ENCODE measurements around the gene EXD3. TPM values are rescaled to one million over a fixed set of nuclear protein-coding genes. Genes with fewer than 3 reads are reported as not detected.
"Not testable (repeated sequence)": the region's sequence is repeated elsewhere in the genome, so short reads cannot be mapped to it uniquely, and the experiment has no call there.

The EXD3 gene
- total RNA-seq, 8 experiments from 2014 or later = 3.2 to 14.8 (median 9.6) TPM

- 38 to 79% (median 70%) methylated on average over 2 to 7 of the region's 7 CpGs for WGBS, 10 experiments
- in situ Hi-C loops (cut with MboI; ENCODE audit: low pct_unique_long_range_greater_than_20kb in 2 of 9, low sequenced_read_pairs in 9 of 9, unreplicated experiment in 9 of 9) = no loop called here
- no peak overlapping the region for H3K27ac ChIP-seq
Observed at GRCh38 chr9:137339045-137339907, 83.7 kb downstream of the EXD3 start.

GRCh38 chr9:137336735-137337134 is 86.2 kb downstream of the EXD3 start:
- in situ Hi-C loops (cut with MboI; ENCODE audit: low pct_unique_long_range_greater_than_20kb in 2 of 9, low sequenced_read_pairs in 9 of 9, unreplicated experiment in 9 of 9) = no loop called here
- whole genome bisulfite sequencing, 10 experiments = 63 to 94% (median 80%) methylated on average over 1 to 2 of the region's 2 CpGs

More at GRCh38 chr9:137339045-137339907, 83.7 kb downstream of the EXD3 start:
- H3K4me1 ChIP-seq (replicated peaks in 1 of 2) = no peaks in the 10 kb centered on the region
- no peak overlapping the region for H3K4me3 ChIP-seq
- ATAC-seq (replicated peaks in 6 of 8) = no peak

GRCh38 chr9:137333016-137333671 is 89.8 kb downstream of the EXD3 start:
- H3K27ac ChIP-seq = no peak overlapping the region
- no peak overlapping the region for H3K4me3 ChIP-seq
- WGBS, 10 experiments = 36 to 84% (median 60%) methylated on average over 4 to 15 of the region's 21 CpGs; no CpG with 5 or more reads in 1 of the 10 experiments
- ATAC-seq (replicated peaks in 6 of 8) = peak in 5 of 8 experiments; percentile 42 to 100 (median 69)
- H3K4me1 ChIP-seq (replicated peaks in 1 of 2) = no peaks in the 10 kb centered on the region
- in situ Hi-C loops (cut with MboI; ENCODE audit: low pct_unique_long_range_greater_than_20kb in 2 of 9, low sequenced_read_pairs in 9 of 9, unreplicated experiment in 9 of 9) = no loop called here

More at GRCh38 chr9:137336735-137337134, 86.2 kb downstream of the EXD3 start:
- ATAC-seq (replicated peaks in 6 of 8) = no peak
- no peak overlapping the region for H3K27ac ChIP-seq
- H3K4me1 ChIP-seq (replicated peaks in 1 of 2) = no peaks in the 10 kb centered on the region
- H3K4me3 ChIP-seq = no peak overlapping the region

- H3K27ac ChIP-seq = no peak overlapping the region
- ATAC-seq (replicated peaks in 6 of 8) = no peak
- in situ Hi-C loops (cut with MboI; ENCODE audit: low pct_unique_long_range_greater_than_20kb in 2 of 9, low sequenced_read_pairs in 9 of 9, unreplicated experiment in 9 of 9) = no loop called here
- no peaks in the 10 kb centered on the region for H3K4me1 ChIP-seq (replicated peaks in 1 of 2)
- 71 to 100% (median 90%) methylated on average over 4 to 6 of the region's 9 CpGs; no CpG with 5 or more reads in 1 of the 10 experiments for WGBS, 10 experiments
- no peak overlapping the region for H3K4me3 ChIP-seq
Observed at GRCh38 chr9:137331929-137332328, 91.0 kb downstream of the EXD3 start.

DNA sequence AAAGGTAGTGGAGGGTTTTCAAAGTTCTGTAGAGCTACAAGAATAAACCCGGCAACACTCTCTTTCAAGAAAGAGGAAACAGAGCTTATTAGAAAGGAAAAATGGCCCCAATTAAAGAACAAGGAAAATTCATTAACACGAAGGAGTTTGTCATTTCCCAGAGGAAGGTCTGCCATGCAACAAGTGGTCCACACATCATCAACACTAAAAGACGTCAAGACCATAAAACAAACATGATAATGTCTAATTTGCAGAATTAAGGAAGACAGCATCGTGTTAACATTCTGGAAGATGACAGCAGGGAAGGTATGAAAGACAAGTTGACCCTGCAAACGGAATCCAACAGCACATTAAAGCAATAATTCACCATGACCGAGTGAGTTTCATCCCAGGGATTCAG is 92.3 kb downstream of the EXD3 start:
- in situ Hi-C loops (cut with MboI; ENCODE audit: low pct_unique_long_range_greater_than_20kb in 2 of 9, low sequenced_read_pairs in 9 of 9, unreplicated experiment in 9 of 9) = no loop called here
- no peak for ATAC-seq (replicated peaks in 6 of 8)

GRCh38 chr9:137329590-137329989 is 93.4 kb downstream of the EXD3 start:
- H3K27ac ChIP-seq; H3K4me1 ChIP-seq (replicated peaks in 1 of 2); ATAC-seq (replicated peaks in 6 of 8); H3K4me3 ChIP-seq; in situ Hi-C loops (cut with MboI; ENCODE audit: low pct_unique_long_range_greater_than_20kb in 2 of 9, low sequenced_read_pairs in 9 of 9, unreplicated experiment in 9 of 9): not testable (repeated sequence)
- WGBS, 10 experiments = 89% methylated on average over 6 of the region's 26 CpGs; no CpG with 5 or more reads in 9 of the 10 experiments

More for the DNA sequence above, 92.3 kb downstream of the EXD3 start:
- 22 to 88% (median 83%) methylated on average over 2 to 6 of the region's 6 CpGs; no CpG with 5 or more reads in 1 of the 10 experiments for WGBS, 10 experiments
- no peak overlapping the region for H3K4me3 ChIP-seq
- no peak overlapping the region for H3K27ac ChIP-seq
- H3K4me1 ChIP-seq (replicated peaks in 1 of 2) = no peaks in the 10 kb centered on the region

DNA sequence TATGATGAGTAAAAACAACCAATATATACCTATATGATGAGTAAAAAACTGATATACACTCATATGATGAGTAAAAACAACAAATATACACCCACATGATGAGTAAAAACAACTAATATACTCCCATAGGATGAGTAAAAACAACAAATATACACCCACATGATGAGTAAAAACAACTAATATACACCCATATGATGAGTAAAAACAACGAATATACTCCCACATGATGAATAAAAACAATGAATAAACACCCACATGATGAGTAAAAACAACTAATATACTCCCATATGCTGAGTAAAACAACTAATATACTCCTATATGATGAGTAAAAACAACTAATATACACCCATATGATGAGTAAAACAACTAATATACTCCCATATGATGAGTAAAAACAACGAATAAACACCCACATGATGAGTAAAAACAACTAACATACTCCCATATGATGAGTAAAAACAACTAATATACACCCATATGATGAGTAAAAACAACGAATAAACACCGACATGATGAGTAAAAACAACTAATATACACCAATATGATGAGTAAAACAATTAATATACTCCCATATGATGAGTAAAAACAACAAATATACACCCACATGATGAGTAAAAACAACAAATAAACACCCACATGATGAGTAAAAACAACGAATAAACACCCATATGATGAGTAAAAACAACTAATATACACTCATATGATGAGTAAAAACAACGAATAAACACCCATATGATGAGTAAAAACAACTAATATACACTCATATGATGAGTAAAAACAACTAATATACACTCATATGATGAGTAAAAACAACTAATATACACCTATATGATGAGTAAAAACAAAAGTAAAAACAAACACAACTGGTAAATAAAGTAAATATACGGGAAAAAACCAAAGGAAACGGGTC is 95.1 kb downstream of the EXD3 start:
- 43 to 78% (median 55%) methylated on average over 3 to 8 of the region's 8 CpGs for WGBS, 10 experiments
- H3K27ac ChIP-seq; H3K4me1 ChIP-seq (replicated peaks in 1 of 2); ATAC-seq (replicated peaks in 6 of 8); in situ Hi-C loops (cut with MboI; ENCODE audit: low pct_unique_long_range_greater_than_20kb in 2 of 9, low sequenced_read_pairs in 9 of 9, unreplicated experiment in 9 of 9); H3K4me3 ChIP-seq: not testable (repeated sequence)

DNA sequence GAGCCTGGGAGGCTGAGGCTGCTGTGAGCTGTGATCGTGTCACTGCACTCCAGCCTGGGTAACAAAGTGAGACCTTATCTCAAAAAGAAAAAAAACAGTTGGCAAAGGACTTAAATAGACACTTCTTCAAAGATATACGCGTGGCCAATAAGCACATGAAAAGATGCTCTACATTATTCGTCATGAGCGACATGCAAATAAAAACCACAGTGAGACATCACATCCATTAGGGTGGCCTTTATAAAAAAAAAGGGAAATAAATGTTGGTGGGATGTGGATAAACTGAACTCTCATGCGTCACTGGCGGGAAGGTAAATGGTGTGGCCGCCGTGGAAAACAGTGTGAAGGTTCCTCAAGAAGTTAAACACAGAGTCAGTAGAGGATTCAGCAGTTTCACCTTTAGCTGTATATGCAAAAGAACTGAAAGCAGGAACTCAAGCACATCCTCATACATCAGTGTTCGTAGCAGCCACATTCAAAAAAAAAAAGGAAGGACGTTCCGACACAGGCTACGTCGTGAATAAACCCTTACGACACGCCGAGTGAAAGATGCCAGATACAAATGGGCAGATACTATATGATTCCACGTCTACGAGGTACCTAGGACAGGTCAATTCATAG is 96.4 kb downstream of the EXD3 start:
- no peak for ATAC-seq (replicated peaks in 6 of 8)
- H3K4me3 ChIP-seq = no peak overlapping the region
- H3K27ac ChIP-seq = no peak overlapping the region
- in situ Hi-C loops (cut with MboI; ENCODE audit: low pct_unique_long_range_greater_than_20kb in 2 of 9, low sequenced_read_pairs in 9 of 9, unreplicated experiment in 9 of 9) = no loop called here
- H3K4me1 ChIP-seq (replicated peaks in 1 of 2) = no peaks in the 10 kb centered on the region
- 40 to 91% (median 86%) methylated on average over 1 to 17 of the region's 19 CpGs; no CpG with 5 or more reads in 1 of the 10 experiments for WGBS, 10 experiments

- Histone ChIP-seq H3K4me3 (no peak overlapping the region), H3K27ac (no peak overlapping the region), H3K4me1 (replicated peaks in 1 of 2) (peaks cover 3 to 6% of the 10 kb centered on the region in 2 donors)
- WGBS, 10 experiments = 82 to 94% (median 88%) methylated on average over 2 to 11 of the region's 12 CpGs; no CpG with 5 or more reads in 2 of the 10 experiments
- no peak for ATAC-seq (replicated peaks in 6 of 8)
- in situ Hi-C loops (cut with MboI; ENCODE audit: low pct_unique_long_range_greater_than_20kb in 2 of 9, low sequenced_read_pairs in 9 of 9, unreplicated experiment in 9 of 9) = no loop called here
Observed at GRCh38 chr9:137325799-137326198, 97.2 kb downstream of the EXD3 start.

- Histone ChIP-seq H3K4me1 (replicated peaks in 1 of 2) (peaks cover 10 to 13% of the 10 kb centered on the region in 2 donors), H3K4me3 (no peak overlapping the region), H3K27ac (no peak overlapping the region)
- WGBS, 10 experiments = 0 to 93% (median 88%) methylated on average over 1 to 7 of the region's 10 CpGs; no CpG with 5 or more reads in 4 of the 10 experiments
- in situ Hi-C loops (cut with MboI; ENCODE audit: low pct_unique_long_range_greater_than_20kb in 2 of 9, low sequenced_read_pairs in 9 of 9, unreplicated experiment in 9 of 9) = no loop called here
- no peak for ATAC-seq (replicated peaks in 6 of 8)
Observed at GRCh38 chr9:137325124-137325523, 97.8 kb downstream of the EXD3 start.

DNA sequence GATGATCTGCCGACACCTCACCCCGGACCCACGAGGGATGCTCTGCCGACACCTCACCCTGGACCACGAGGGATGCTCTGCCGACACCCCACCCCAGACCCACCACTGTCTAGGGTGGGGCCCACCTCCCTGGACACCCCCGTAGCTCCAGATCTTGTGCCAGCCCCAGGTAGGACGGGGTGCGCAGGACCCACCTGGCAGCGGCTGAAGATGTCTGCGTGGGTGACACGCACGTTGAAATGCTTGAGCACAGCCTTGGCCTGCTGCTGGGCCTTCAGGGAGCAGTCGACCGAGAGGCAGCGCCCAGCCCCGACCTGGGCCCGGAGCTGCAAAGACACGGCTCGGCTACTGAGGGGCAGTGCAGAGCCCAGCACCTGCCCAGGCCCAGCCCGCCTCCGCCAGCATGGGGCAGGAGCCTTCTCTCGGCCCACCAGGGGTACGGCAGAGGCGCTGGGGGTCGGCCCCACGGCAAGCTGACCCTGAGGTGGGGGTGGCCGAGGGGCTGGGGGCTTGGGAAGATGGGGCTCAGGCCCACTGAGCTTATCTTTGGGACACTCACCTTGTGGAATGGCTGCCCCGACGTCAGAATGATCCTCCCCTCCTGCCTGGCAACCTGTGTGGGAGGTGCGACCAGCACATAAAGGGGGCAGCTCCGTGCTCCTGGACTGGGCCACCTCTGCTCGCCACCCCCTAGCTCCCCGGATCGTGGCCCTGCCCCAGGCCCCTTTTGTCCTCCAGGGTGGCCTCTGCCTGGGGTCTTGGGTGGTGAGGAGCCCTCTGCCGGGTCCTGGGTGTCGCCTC is 99.2 kb downstream of the EXD3 start:
- Histone ChIP-seq H3K27ac (no peak overlapping the region), H3K4me1 (replicated peaks in 1 of 2) (peaks cover 15 to 18% of the 10 kb centered on the region in 2 donors), H3K4me3 (no peak overlapping the region)
- 50 to 100% (median 96%) methylated on average over 1 to 2 of the region's 37 CpGs; no CpG with 5 or more reads in 4 of the 10 experiments for WGBS, 10 experiments
- in situ Hi-C loops (cut with MboI; ENCODE audit: low pct_unique_long_range_greater_than_20kb in 2 of 9, low sequenced_read_pairs in 9 of 9, unreplicated experiment in 9 of 9) = loop anchor here in 6 of 9 experiments (25.0 kb wide), 2 partner anchors 89 to 214 kb away; partner anchors contain the start of genes EXD3 (in 5 of the 6) and NOXA1 (in 5 of the 6)
- ATAC-seq (replicated peaks in 6 of 8) = no peak

Measured in motor neuron (in vitro differentiated cells).